Measurements from ENCODE around the gene GNGT2. TPM values are rescaled to one million over a fixed set of nuclear protein-coding genes. Genes with fewer than 3 reads are reported as not detected.

GNGT2 gene
- total RNA-seq, 2 donors from 2014 or later = 1.1 TPM; not detected in 1

DNA sequence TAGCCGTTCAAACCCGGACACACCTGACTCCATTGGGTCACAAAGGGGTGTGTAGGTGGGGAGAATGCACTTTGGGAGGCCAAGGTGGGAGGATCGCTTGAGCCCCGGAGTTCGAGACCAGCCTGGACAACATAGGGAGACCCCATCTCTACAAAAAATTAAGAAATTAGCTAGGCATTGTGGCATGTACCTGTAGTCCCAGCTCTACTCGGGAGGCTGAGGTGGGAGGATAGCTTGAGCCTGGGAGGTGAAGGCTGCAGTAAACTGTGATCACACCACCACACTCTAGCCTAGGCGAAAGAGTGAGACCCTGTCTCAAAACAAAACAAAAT is 21.2 kb upstream of the GNGT2 start:
- Mint-ChIP-seq H3K4me3 (peak overlapping the region; percentile 61), H3K27ac (no peak overlapping the region), H3K9me3 (no peaks in the 10 kb centered on the region), H3K36me3 (ENCODE audit: low read depth) (no peaks in the 10 kb centered on the region), H3K4me1 (peaks cover 18% of the 10 kb centered on the region), H3K27me3 (ENCODE audit: insufficient read depth) (peaks cover 55% of the 10 kb centered on the region)
- Histone ChIP-seq H3K9ac (ENCODE audit: extremely low read depth, low read length, poor library complexity, severe bottlenecking) (no peak overlapping the region), H3K27me3 (ENCODE audit: control insufficient read depth, insufficient read depth, low read length, poor library complexity, severe bottlenecking) (peaks cover 20% of the 10 kb centered on the region), H3K4me3 (ENCODE audit: low read length) (peak overlapping the region; percentile 93), H3K36me3 (ENCODE audit: control insufficient read depth, insufficient read depth, low read length) (no peaks in the 10 kb centered on the region), H3K27ac (ENCODE audit: low read depth, low read length) (no peak overlapping the region), H3K9me3 (ENCODE audit: control insufficient read depth, low read length) (no peaks in the 10 kb centered on the region), H3K4me1 (ENCODE audit: control insufficient read depth, insufficient read depth, low read length) (peaks cover 5% of the 10 kb centered on the region)
- TF ChIP-seq, protein P1, sequence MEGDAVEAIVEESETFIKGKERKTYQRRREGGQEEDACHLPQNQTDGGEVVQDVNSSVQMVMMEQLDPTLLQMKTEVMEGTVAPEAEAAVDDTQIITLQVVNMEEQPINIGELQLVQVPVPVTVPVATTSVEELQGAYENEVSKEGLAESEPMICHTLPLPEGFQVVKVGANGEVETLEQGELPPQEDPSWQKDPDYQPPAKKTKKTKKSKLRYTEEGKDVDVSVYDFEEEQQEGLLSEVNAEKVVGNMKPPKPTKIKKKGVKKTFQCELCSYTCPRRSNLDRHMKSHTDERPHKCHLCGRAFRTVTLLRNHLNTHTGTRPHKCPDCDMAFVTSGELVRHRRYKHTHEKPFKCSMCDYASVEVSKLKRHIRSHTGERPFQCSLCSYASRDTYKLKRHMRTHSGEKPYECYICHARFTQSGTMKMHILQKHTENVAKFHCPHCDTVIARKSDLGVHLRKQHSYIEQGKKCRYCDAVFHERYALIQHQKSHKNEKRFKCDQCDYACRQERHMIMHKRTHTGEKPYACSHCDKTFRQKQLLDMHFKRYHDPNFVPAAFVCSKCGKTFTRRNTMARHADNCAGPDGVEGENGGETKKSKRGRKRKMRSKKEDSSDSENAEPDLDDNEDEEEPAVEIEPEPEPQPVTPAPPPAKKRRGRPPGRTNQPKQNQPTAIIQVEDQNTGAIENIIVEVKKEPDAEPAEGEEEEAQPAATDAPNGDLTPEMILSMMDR (conservative IDR thresholded peaks at IDR 0.05) = no peak
- DNase-seq = no peak
- 76% methylated on average over 5 to 7 of the region's 7 CpGs for WGBS, 2 experiments (ENCODE audit: insufficient coverage in 1 of 2, insufficient read length in 1 of 2)

DNA sequence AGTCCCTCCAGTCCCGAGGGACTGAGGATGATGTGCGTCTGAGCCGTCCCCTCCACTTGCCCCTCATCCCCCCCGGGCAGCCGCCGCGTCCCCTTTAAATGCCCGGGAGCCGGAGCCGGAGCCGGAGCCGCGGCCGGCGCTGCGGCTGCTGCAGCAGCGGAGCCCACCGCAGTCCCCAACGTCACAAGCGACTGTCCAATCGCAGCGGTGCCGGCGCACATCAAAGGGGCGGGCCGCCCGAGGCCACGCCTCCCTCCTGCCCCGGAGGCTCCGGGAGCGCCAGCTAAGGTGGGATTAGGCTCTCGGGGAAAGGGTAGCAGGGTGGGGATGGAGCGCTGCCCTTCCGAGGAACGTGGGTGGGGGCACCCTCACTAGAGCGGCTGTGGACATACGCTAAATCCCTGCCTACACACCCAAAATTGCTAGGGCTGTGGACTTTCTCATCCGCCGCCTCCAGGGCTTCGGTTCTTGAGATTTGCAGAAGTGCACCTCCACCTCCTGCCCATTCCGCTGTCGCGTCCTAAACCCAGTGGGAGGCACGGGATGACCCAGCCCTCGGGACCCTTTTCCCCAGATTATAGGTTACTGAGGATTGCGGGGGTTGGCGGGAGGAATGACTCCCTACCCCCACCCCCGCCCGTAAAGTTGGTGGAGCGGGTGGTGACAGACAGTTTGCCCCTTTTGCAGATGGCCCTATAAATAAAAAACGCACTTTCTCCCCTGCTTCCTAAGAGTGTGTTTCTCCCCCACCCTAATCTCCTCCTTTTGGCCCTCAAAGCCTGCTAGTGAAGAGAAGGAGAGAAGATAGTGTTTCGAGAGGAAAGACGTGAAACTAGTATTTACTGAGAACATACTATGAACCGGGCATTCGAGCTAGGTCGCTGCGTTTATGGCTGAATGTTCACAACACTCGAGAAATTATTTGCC is 20.5 kb upstream of the GNGT2 start, which contains the start of gene PHOSPHO1:
TSS of gene PHOSPHO1 (minus strand) at position 152 of the 927 bp plus-strand sequence. CDS start 4,096 bp downstream, outside the sequence.
- Histone ChIP-seq H3K27me3 (ENCODE audit: control insufficient read depth, insufficient read depth, low read length, poor library complexity, severe bottlenecking) (peaks cover 26% of the 10 kb centered on the region), H3K27ac (ENCODE audit: low read depth, low read length) (no peak within 1 kb of the TSS), H3K9me3 (ENCODE audit: control insufficient read depth, low read length) (no peaks in the 10 kb centered on the region), H3K9ac (ENCODE audit: extremely low read depth, low read length, poor library complexity, severe bottlenecking) (peak within 1 kb of the TSS; percentile 51), H3K4me1 (ENCODE audit: control insufficient read depth, insufficient read depth, low read length) (peaks cover 5% of the 10 kb centered on the region), H3K4me3 (ENCODE audit: low read length) (peak within 1 kb of the TSS; percentile 93), H3K36me3 (ENCODE audit: control insufficient read depth, insufficient read depth, low read length) (no peaks in the 10 kb centered on the region)
- H3K36me3 Mint-ChIP-seq (ENCODE audit: low read depth) = no peaks in the 10 kb centered on the region
- no peaks in the 10 kb centered on the region for H3K9me3 Mint-ChIP-seq
- peaks cover 61% of the 10 kb centered on the region for H3K27me3 Mint-ChIP-seq (ENCODE audit: insufficient read depth)
- TF ChIP-seq, protein P1 (conservative IDR thresholded peaks at IDR 0.05) = no peak
- no peak within 1 kb of the TSS for H3K27ac Mint-ChIP-seq
- H3K4me3 Mint-ChIP-seq = peak within 1 kb of the TSS; percentile 61
- 6 to 11% methylated on average over 21 to 53 of the region's 58 CpGs for WGBS, 2 experiments (ENCODE audit: insufficient coverage in 1 of 2, insufficient read length in 1 of 2)
- DNase-seq = peak; percentile 99
- H3K4me1 Mint-ChIP-seq = peaks cover 18% of the 10 kb centered on the region

DNA sequence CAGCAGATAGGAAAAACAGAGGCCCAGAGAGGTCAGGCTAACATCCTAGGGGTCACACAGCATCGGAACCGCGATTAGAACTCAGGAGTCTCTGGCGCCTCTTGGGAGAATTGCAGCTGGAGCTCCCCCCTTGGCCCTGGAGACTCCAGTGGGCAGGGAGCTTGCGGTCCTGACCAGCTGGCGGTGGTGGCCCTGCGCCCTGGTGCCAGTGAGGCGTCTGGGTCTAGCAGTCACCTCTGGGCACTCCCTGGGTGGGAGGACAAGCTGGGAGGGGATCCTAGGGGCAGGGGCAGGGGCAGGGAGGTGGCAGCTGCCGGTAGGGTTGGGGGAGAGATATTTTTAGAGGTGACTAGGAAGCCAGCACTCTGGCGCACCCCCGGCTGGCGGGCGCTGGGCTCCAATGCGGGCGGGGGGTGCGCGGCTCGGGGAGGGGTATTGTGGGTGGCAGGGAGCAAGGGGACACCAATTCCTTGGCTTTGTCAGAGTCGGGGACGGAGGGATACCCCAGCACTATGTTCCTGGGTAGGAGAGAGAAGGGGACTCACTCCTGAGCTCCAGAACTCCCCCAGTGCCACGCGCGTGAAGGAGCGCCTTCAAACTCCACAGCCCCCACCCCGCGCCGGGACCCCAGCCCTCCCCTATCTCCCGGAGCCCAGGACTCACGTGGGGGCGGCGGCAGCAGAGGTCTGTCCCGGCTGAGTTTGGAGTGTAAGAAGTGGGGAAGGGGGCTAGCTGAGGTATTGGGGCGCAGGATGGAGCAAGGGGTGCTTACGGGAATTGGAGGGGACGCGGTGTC is 19.6 kb upstream of the GNGT2 start:
- no peak overlapping the region for H3K27ac Mint-ChIP-seq
- H3K4me1 Mint-ChIP-seq = peaks cover 18% of the 10 kb centered on the region
- H3K9ac ChIP-seq (ENCODE audit: extremely low read depth, low read length, poor library complexity, severe bottlenecking) = peak overlapping the region; percentile 13
- H3K27me3 ChIP-seq (ENCODE audit: control insufficient read depth, insufficient read depth, low read length, poor library complexity, severe bottlenecking) = peaks cover 35% of the 10 kb centered on the region
- 16 to 30% methylated on average over 8 to 36 of the region's 36 CpGs for WGBS, 2 experiments (ENCODE audit: insufficient coverage in 1 of 2, insufficient read length in 1 of 2)
- H3K27ac ChIP-seq (ENCODE audit: low read depth, low read length) = no peak overlapping the region
- no peaks in the 10 kb centered on the region for H3K9me3 Mint-ChIP-seq
- H3K4me3 ChIP-seq (ENCODE audit: low read length) = peak overlapping the region; percentile 93
- TF ChIP-seq, protein P1 (conservative IDR thresholded peaks at IDR 0.05) = no peak
- no peaks in the 10 kb centered on the region for H3K36me3 Mint-ChIP-seq (ENCODE audit: low read depth)
- H3K27me3 Mint-ChIP-seq (ENCODE audit: insufficient read depth) = peaks cover 70% of the 10 kb centered on the region
- H3K9me3 ChIP-seq (ENCODE audit: control insufficient read depth, low read length) = no peaks in the 10 kb centered on the region
- peak overlapping the region; percentile 61 for H3K4me3 Mint-ChIP-seq
- DNase-seq = peak; percentile 83
- no peaks in the 10 kb centered on the region for H3K36me3 ChIP-seq (ENCODE audit: control insufficient read depth, insufficient read depth, low read length)
- peaks cover 5% of the 10 kb centered on the region for H3K4me1 ChIP-seq (ENCODE audit: control insufficient read depth, insufficient read depth, low read length)

Measured in endodermal cell (in vitro differentiated cells).